Measurements from ENCODE around the gene CCDC90B. TPM values are rescaled to one million over a fixed set of nuclear protein-coding genes. Genes with fewer than 3 reads are reported as not detected.

The CCDC90B gene
- total and polyA plus RNA-seq, 2 of the 8 experiments (the other 6 are each of a cell fraction or from before 2014, with no cell fraction given), result 21.8 to 54.5 TPM

GRCh38 chr11:83265331-83265730, 20.8 kb downstream of the CCDC90B start:
- Histone ChIP-seq H2BK120ac (replicated peaks; ENCODE audit: low read depth, low read length) (no peak overlapping the region), H3K23ac (ENCODE audit: insufficient read length) (no peak overlapping the region), H3K4me2 (ENCODE audit: insufficient read depth in 1 of 2, low read depth in 2 of 2, low read length in 2 of 2) (no peak overlapping the region), H3K79me1 (ENCODE audit: low read depth, low read length) (no peaks in the 10 kb centered on the region; the same call in 1 of the 2 replicates), H4K20me1 (replicated peaks in 1 of 2; ENCODE audit: control insufficient read depth in 1 of 2, insufficient read depth in 2 of 2, low read length in 2 of 2) (no peaks in the 10 kb centered on the region), H3K9me3 (ENCODE audit: insufficient read depth in 2 of 2, low read depth in 1 of 2, low read length in 1 of 2) (no peaks in the 10 kb centered on the region), H3K4me3 (ENCODE audit: extremely low read depth in 1 of 4, insufficient read depth in 2 of 4, low read depth in 3 of 4, low read length in 4 of 4) (no peak overlapping the region), H2BK20ac (ENCODE audit: low read length) (no peak overlapping the region), H3K4me1 (replicated peaks in 1 of 4; ENCODE audit: control insufficient read depth in 3 of 4, insufficient read depth in 4 of 4, low read length in 3 of 4) (no peaks in the 10 kb centered on the region), H3K27ac (ENCODE audit: low read depth, low read length) (no peak overlapping the region), H3K36me3 (ENCODE audit: control insufficient read depth in 2 of 4, insufficient read depth in 4 of 4, low read length in 3 of 4) (peaks cover 3 to 31% (median 9%) of the 10 kb centered on the region in 4 experiments; a peak in 6 of 8 replicates), H3K14ac (ENCODE audit: insufficient read length) (no peak overlapping the region), H2AK5ac (ENCODE audit: low read depth, low read length) (no peak overlapping the region), H4K5ac (ENCODE audit: insufficient read length, low read depth, low read length) (no peak overlapping the region), H2BK12ac (ENCODE audit: low read depth, low read length) (no peak overlapping the region), H3K9ac (replicated peaks in 1 of 4; ENCODE audit: extremely low read depth in 1 of 4, low read depth in 3 of 4, low read length in 3 of 4) (no peak overlapping the region), H3K79me2 (ENCODE audit: control insufficient read depth in 1 of 2, insufficient read depth in 2 of 2, low read length in 2 of 2) (no peaks in the 10 kb centered on the region), H3K23me2 (ENCODE audit: low read depth, low read length) (no peaks in the 10 kb centered on the region), H4K91ac (replicated peaks; ENCODE audit: insufficient read length, low read length) (no peak overlapping the region), H2AFZ (ENCODE audit: low read length) (no peak overlapping the region), H3K27me3 (replicated peaks in 1 of 4; ENCODE audit: control insufficient read depth in 3 of 4, extremely low read depth in 1 of 4, insufficient read depth in 3 of 4, low read length in 3 of 4) (no peaks in the 10 kb centered on the region), H3K56ac (replicated peaks; ENCODE audit: insufficient read length, low read depth, low read length) (no peak overlapping the region), H2BK5ac (ENCODE audit: low read depth, low read length) (no peak overlapping the region), H3K4ac (replicated peaks; ENCODE audit: insufficient read length, low read depth, low read length) (no peak overlapping the region), H3K18ac (ENCODE audit: extremely low read depth, low read length) (no peak overlapping the region), H4K8ac (ENCODE audit: extremely low read depth, insufficient read depth, low read length) (no peak overlapping the region), H2BK15ac (ENCODE audit: low read length) (no peak overlapping the region)
- POLR2A ChIA-PET (ENCODE audit: partially characterized antibody), result interaction anchor here (1.8 kb wide), 1 partner anchor 21 kb away, joined by 4 read pairs; the partner anchor contains the start of gene CCDC90B
- CTCF ChIA-PET (ENCODE audit: partially characterized antibody), result interaction anchor here (0.7 to 1.2 kb wide), 3 partner anchors 16 to 551 kb away, joined by 3 to 5 read pairs (median 3); no protein-coding TSS in a partner anchor
- 95% methylated on average over 1 of the region's 1 CpG; no CpG with 5 or more reads in 1 of the 2 experiments for WGBS, 2 experiments (ENCODE audit: extremely low coverage in 1 of 2, insufficient coverage in 1 of 2, insufficient read length in 1 of 2, insufficient replicate concordance in 2 of 2, low coverage in 1 of 2, low lambda C conversion rate in 2 of 2, missing lambda C conversion rate in 1 of 2)
- FAIRE-seq (no peak), DNase-seq (ENCODE audit: low read depth in 1 of 2, low spot score in 2 of 2) (no peak)
- TF ChIP-seq HDAC6 (IDR thresholded peaks at IDR 0.05; ENCODE audit: low read depth, low read length) (no peak), POLR2A (IDR thresholded peaks at IDR 0.05; ENCODE audit: control extremely low read depth in 1 of 2, low read depth in 2 of 2, low read length in 2 of 2) (no peak), EZH2 (IDR thresholded peaks at IDR 0.05; ENCODE audit: low read depth, low read length, severe bottlenecking) (no peak), GTF2F1 (IDR thresholded peaks at IDR 0.05; ENCODE audit: borderline replicate concordance, low read depth, low read length) (no peak), CHD1 (IDR thresholded peaks at IDR 0.05; ENCODE audit: low read depth, low read length) (no peak), BCL11A (IDR thresholded peaks at IDR 0.05; ENCODE audit: low read depth in 2 of 2, low read length in 2 of 2) (no peak), SP1 (IDR thresholded peaks at IDR 0.05; ENCODE audit: low read depth, low read length) (no peak), NANOG (IDR thresholded peaks at IDR 0.05; ENCODE audit: insufficient read depth, low read depth, low read length, poor library complexity, severe bottlenecking) (no peak), KDM1A (IDR thresholded peaks at IDR 0.05; ENCODE audit: borderline replicate concordance, low read length) (no peak), ATF3 (IDR thresholded peaks at IDR 0.05; ENCODE audit: insufficient read depth, low read depth, low read length) (no peak), CREB1 (IDR thresholded peaks at IDR 0.05) (no peak), SUZ12 (IDR thresholded peaks at IDR 0.05; ENCODE audit: low read length) (no peak), TAF1 (IDR thresholded peaks at IDR 0.05; ENCODE audit: low read depth, low read length) (no peak), MAX (IDR thresholded peaks at IDR 0.05) (no peak)

Measured in H1 (cell line).